Stimulated activated CD8-positive, alpha-beta memory T cell treated with anti-CD3 and anti-CD28 coated beads, Interleukin-15, amount 100 ng/mL, for 1 hour (primary cell): ENCODE results near the gene PRDM2.

Experiments used
- DNase-seq: peaks from one replicate; pipeline ENCODE4 v3.0.0-alpha.2; 2020; ENCODE audit warnings: low read depth

The PRDM2 gene

DNA sequence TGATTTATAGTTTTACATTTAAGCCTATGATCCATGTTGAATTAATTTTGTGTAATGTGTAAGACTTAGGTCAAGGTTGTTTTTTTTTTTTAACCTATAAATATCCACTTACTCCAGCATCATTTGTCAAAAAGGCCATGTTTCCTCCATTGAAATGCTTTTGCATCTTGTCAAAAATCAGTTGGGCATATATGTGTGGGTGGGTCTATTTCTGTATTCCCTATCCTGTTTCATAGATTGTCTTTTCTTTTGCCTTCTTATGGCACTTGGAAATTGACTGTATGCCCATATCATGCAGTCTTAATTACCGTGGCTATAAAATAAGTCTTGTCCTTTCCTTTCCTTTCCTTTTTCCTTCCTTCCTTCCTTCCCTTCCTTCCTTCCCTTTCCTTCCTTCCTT lies 138.2 kb downstream of the PRDM2 start:
- no peak for DNase-seq

DNA sequence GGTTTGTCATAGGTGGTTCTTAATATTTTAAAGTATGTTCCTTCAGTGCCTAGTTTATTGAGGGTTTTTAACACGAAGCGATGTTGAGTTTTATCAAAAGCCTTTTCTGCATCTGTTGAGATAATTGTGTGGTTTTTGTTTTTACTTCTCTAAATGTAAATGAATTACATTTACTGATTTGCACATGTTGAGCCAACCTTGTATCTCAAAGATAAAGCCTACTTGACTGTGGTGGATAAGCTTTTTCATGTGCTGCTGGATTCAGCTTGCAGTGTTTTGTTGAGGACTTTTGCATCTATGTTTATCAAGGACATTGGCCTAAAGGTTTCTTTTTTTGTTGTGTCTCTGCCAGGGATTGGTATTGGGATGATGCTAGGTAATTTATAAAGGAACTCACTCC lies 142.5 kb downstream of the PRDM2 start:
- no peak for DNase-seq

DNA sequence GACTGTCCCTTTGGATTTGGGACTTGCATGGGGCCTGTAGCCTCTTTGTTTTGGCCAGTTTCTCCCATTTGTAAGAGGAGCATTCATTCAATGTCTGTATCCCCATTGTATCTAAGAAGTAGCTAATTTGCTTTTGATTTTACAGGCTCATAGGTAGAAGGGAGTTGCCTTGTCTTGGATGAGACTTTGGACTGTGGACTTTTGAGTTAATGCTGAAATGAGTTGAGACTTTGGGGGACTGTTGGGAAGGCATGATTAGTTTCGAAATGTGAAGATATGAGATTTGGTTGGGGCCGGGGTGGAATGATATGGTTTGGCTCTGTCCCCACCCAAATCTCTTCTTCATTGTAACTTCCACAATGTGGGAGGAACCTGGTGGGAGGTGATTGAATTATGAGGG lies 151.7 kb downstream of the PRDM2 start:
- no peak for DNase-seq

DNA sequence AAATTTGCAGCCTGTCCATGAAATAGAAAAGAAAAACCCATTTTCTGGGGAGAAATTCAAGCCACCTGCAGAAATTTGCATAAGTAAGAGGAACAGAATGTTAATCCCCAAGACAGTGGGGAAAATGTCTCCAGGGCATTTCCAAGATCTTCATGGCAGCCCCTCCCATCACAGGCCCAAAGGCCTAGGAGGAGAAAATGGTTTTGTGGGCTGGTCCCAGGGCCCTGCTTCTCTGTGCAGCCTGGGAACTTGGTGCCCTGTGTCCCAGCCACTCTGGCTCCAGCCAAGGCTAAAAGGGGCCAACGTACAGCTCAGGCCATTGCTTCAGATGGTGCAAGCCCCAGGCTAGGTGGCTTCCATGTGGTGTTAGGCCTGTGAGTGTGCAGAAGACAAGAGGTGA lies 155.6 kb downstream of the PRDM2 start:
- DNase-seq = no peak

DNA sequence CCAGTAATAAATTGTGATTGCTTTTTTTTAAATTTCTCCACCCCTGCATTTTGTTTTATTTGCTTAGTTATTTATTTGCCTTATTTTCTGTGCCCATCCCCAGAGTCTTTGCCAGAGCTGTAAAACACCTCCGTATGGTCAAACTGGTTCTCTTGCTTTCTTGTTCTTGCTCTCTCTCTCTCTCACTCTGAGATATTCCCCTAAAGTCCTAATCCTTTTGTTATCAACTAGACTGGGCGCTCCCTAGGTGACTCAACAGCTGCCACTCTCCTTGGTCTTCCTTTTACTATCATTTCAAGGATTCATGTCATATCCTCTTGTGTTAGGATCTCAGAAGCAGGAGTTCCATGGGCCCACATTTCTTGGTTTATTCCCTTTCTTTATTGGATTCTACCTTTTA lies 160.0 kb downstream of the PRDM2 start:
- DNase-seq = no peak

DNA sequence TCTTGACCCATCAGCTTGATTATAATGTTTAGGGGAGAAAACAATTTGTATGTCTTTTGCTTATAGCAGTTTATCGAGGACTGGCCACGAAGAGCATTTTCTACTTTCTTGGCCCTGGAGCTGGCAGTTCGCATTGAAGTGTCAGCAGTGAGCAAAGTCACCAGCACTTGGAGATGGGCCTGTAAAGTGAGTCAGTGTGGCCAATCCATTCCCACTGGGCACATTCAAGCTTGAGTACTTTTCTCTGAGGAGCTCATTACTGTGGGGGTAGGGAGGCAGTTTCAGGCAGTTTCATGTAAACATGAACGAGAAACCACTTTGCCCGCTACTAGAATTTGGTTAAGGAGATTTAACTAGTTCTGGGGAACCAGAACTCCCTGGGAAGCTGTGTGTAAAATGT lies 164.8 kb downstream of the PRDM2 start:
- no peak for DNase-seq

DNA sequence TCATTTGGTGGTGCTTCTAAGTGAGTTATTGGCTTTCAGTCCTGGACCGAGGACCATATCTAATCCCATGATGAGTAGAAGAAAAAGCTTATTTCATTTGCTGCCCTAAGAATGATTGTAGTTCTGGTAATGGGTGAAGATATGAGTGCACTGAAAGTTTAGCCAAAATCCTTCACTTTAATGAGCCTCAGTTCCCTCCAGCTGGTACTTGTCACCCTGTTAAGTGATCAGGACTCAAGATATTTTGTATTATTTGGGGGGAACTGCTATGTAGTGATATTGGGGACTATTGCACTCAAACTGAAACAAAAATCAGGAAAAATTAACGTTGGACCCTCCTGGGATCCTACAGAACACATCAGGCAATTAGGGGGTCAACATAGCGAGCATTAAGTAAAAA lies 165.9 kb downstream of the PRDM2 start:
- DNase-seq = no peak

DNA sequence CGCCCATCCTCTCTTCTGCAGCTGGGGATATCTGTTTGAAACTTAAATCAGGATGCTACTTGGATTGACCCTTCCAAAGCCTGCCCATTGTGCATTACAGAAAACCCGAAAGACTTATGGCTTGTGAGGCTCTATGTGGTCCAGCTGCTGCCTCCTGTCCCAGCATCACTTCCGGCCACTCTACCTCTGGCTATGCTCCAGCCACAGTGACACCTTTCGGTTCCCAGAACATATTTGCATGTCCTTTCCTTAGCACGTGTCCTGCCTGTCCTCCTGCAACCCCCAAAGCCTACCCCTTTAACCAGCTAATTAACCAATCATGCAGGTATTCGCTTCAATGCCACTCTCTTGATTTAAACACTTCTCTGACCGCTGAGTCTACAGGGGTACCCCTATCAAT lies 167.6 kb downstream of the PRDM2 start:
- DNase-seq = no peak

DNA sequence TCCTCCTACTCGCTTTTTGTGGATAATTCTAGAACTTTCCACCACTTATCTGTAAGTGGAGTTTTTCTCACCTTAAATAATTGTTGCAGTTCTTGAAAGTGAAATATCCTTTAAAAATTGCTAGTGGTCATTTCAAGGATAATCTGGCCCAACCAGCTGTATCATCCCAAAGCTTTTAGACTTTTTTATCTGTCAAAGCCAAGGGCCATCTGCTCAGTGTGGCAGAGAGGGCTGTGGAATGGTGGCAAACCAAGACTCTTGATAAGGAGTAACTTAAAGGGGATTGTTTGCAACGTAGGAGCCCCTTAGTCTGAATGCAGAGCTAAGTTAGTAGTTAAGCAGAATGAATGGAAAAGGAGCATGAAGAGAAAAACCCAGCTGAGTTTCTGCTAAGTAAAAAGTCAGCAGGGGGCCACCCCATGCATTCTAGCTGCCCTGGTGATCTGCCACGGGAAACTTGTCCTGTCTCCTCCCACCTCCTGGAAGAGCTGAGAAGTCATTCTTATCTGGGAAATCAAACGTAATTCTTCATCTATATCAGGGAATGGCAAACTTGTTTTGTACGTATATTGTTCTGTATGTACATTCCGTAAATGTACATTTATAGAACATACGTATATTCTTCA lies 169.3 kb downstream of the PRDM2 start:
- DNase-seq = no peak

DNA sequence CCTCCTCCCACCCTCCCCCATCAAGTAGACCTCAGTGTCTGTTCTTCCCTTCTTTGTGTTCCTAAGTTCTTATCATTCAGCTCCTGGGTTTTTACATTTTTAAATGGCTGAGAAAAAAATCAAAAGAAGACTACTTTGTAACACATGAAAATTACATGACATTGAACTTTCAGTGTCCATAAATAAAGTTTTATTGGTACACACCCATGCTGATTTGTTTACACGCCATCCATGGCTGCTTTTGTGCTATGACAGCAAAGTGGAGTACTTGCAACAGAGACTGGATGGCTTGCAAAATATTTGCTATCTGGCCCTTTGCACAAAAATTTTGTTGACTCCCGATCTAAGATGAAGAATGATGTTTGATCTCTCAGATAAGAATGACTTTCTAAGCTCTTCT lies 171.4 kb downstream of the PRDM2 start:
- no peak for DNase-seq

DNA sequence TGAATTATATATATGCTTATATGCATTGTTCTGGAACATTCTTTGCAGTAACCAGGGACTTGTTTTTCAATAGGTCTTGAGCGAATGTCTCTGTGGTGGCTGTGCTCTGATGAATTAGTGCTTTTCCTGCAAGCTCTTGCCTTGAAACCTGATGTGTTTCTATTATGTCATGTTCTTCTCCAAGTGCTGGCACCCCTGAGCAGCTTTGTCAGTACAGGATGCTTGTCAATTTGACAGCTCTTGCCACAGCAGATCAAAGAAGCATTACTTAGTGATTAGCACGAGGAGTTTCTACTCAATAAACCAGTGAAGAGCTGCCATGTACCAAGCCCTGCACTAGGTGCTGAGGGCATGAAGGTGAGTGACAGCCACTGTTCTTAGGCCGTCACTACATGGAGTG lies 171.9 kb downstream of the PRDM2 start:
- no peak for DNase-seq

DNA sequence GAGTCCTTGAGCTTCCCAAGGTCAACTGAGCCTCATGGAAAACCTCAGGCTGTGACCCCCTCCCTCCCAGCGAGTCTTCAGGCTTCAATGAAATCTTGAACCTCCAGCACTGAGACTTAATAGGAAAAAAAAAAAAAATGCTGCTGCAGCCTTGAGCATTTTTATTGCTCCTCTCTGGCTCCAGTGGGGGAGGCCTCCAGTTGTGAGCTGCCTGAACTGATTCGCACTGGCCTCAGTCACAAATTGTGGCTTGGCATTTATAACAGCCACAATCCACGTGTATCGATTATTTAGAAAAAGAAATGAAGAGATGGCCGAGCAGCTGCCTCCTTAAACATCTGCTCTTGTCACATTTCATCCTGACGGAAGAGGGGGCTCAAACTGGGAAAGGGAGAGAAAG lies 173.0 kb downstream of the PRDM2 start:
- DNase-seq = no peak
